ENCODE data around the gene GYS2. TPM values are rescaled to one million over a fixed set of nuclear protein-coding genes. Genes with fewer than 3 reads are reported as not detected.
A peak's percentile ranks its signal among the peaks of the same experiment; 100 is the strongest.

The GYS2 gene
- total and polyA plus RNA-seq, 9 of the 15 experiments (the other 6 are each of a cell fraction or from before 2014, with no cell fraction given), result not detected

DNA sequence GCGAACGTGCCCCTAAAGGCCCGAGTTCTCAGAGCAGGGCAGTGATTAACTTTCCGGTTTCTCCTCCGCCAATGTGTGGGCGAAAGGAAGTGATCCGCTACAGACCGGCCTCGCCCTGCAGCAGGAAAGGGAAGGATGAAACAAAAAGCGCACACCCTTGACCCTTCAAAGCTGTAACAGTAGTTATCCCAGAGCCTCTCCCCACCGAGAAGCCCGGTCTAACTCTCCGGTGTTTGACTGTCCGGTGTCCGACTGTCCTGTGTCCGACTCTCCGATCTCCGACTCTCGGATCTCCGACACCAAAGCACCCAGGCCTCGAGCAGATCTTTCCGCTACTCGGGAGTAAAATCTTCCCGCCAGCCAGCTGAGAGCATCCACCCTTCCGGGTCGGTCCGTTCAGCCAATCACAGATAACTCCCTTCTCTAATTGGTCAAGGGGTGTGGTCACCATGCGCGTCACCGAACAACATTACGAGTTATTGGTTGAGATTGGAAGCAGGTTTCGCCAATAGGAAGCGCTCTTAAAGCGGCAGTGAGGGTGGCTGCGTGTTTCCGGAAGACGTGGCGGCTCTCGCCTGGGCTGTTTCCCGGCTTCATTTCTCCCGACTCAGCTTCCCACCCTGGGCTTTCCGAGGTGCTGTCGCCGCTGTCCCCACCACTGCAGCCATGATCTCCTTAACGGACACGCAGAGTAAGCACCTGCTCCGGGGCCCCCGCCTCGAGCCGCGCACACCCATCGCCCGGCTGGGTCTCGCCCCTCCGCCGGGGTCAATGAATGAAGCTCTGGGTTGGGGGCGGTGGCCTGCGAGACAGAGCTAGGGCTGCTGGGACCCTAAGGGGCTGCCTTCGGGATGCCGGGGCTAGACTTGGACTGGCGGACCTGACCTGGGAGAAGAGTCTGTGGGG, 103.1 kb downstream of the GYS2 start, which contains the start of the genes GOLT1B and RECQL (continued):
- no peak for TF ChIP-seq ZNF224 (CRISPR knock-in tag; IDR thresholded peaks at IDR 0.05)
- TF ChIP-seq BCOR (IDR thresholded peaks at IDR 0.05), result no peak
- TF ChIP-seq BRCA1 (IDR thresholded peaks at IDR 0.05), result no peak
- TF ChIP-seq BRCA1 (CRISPR knock-in tag; IDR thresholded peaks at IDR 0.05), result no peak
- TF ChIP-seq KLF16 (IDR thresholded peaks at IDR 0.05), result no peak
- TF ChIP-seq PML (IDR thresholded peaks at IDR 0.05; ENCODE audit: low read length), result peak; percentile 57; the same call in 1 of the 2 replicates
- TF ChIP-seq PTBP1 (IDR thresholded peaks at IDR 0.05; ENCODE audit: low read depth, low read length), result no peak
- TF ChIP-seq ZKSCAN3 (CRISPR knock-in tag; IDR thresholded peaks at IDR 0.05), result no peak
- no peak for TF ChIP-seq MYNN (IDR thresholded peaks at IDR 0.05)
- no peak for TF ChIP-seq MYNN (CRISPR knock-in tag; IDR thresholded peaks at IDR 0.05)
- TF ChIP-seq ELF4 (CRISPR knock-in tag; IDR thresholded peaks at IDR 0.05), result no peak
- TF ChIP-seq, protein P1, sequence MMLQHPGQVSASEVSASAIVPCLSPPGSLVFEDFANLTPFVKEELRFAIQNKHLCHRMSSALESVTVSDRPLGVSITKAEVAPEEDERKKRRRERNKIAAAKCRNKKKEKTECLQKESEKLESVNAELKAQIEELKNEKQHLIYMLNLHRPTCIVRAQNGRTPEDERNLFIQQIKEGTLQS (IDR thresholded peaks at IDR 0.05), result no peak
- TF ChIP-seq, protein P1 (CRISPR knock-in tag; conservative IDR thresholded peaks at IDR 0.05), result no peak
- TF ChIP-seq, protein P2, sequence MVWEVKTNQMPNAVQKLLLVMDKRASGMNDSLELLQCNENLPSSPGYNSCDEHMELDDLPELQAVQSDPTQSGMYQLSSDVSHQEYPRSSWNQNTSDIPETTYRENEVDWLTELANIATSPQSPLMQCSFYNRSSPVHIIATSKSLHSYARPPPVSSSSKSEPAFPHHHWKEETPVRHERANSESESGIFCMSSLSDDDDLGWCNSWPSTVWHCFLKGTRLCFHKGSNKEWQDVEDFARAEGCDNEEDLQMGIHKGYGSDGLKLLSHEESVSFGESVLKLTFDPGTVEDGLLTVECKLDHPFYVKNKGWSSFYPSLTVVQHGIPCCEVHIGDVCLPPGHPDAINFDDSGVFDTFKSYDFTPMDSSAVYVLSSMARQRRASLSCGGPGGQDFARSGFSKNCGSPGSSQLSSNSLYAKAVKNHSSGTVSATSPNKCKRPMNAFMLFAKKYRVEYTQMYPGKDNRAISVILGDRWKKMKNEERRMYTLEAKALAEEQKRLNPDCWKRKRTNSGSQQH (CRISPR knock-in tag; IDR thresholded peaks at IDR 0.05), result 0 out of 2 replicates have a peak, but pooled peaks have one; percentile 27
- TF ChIP-seq, protein P3, sequence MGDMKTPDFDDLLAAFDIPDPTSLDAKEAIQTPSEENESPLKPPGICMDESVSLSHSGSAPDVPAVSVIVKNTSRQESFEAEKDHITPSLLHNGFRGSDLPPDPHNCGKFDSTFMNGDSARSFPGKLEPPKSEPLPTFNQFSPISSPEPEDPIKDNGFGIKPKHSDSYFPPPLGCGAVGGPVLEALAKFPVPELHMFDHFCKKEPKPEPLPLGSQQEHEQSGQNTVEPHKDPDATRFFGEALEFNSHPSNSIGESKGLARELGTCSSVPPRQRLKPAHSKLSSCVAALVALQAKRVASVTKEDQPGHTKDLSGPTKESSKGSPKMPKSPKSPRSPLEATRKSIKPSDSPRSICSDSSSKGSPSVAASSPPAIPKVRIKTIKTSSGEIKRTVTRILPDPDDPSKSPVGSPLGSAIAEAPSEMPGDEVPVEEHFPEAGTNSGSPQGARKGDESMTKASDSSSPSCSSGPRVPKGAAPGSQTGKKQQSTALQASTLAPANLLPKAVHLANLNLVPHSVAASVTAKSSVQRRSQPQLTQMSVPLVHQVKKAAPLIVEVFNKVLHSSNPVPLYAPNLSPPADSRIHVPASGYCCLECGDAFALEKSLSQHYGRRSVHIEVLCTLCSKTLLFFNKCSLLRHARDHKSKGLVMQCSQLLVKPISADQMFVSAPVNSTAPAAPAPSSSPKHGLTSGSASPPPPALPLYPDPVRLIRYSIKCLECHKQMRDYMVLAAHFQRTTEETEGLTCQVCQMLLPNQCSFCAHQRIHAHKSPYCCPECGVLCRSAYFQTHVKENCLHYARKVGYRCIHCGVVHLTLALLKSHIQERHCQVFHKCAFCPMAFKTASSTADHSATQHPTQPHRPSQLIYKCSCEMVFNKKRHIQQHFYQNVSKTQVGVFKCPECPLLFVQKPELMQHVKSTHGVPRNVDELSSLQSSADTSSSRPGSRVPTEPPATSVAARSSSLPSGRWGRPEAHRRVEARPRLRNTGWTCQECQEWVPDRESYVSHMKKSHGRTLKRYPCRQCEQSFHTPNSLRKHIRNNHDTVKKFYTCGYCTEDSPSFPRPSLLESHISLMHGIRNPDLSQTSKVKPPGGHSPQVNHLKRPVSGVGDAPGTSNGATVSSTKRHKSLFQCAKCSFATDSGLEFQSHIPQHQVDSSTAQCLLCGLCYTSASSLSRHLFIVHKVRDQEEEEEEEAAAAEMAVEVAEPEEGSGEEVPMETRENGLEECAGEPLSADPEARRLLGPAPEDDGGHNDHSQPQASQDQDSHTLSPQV (IDR thresholded peaks at IDR 0.05), result no peak
- TF ChIP-seq ETV5 (CRISPR knock-in tag; IDR thresholded peaks at IDR 0.05; ENCODE audit: low read depth), result no peak; the same call in 1 of the 2 replicates
- peak; percentile 85 for TF ChIP-seq GABPA (tag; conservative IDR thresholded peaks at IDR 0.05; ENCODE audit: low read depth)
- TF ChIP-seq THRA (IDR thresholded peaks at IDR 0.05), result no peak
- no peak for TF ChIP-seq FOXA3 (CRISPR knock-in tag; conservative IDR thresholded peaks at IDR 0.05 in 1 of 2, IDR thresholded peaks at IDR 0.05 in 1 of 2)
- TF ChIP-seq ZNF3 (CRISPR knock-in tag; IDR thresholded peaks at IDR 0.05), result no peak
- peak; percentile 82 for TF ChIP-seq C11orf30 (IDR thresholded peaks at IDR 0.05; ENCODE audit: low read depth)
- TF ChIP-seq PHB2 (IDR thresholded peaks at IDR 0.05; ENCODE audit: low read depth), result no peak
- no peak for TF ChIP-seq XRCC5 (IDR thresholded peaks at IDR 0.05; ENCODE audit: low read depth, low read length)

All from K562 (cell line).